DND-41 (cell line): ENCODE measurements around the gene ALDH16A1.

Experiments
- ATAC-seq: fragments of 200-7000 bp; cut with Tn5 transposase; 3 replicates; pipeline ENCODE4 v1.9.1; 2021; ENCODE audit warnings: low read depth; ENCODE audit not compliant: insufficient read depth
- DNase-seq: peaks from one replicate; pipeline ENCODE4 v3.0.0-alpha.2; 2020
- H2AFZ ChIP-seq: 2 replicates; pipeline ENCODE4 v1.6.0; 2012; ENCODE audit warnings: low read depth, low read length
- H3K27ac ChIP-seq: 2 replicates; pipeline ENCODE4 v1.5.1; 2012; ENCODE audit warnings: low read length, inconsistent platforms
- H3K27me3 ChIP-seq: fragments of 200-600 bp; sonication (generic); 2 replicates; pipeline ENCODE4 v1.6.0; 2012; ENCODE audit warnings: low read length, mild to moderate bottlenecking, inconsistent platforms; ENCODE audit not compliant: insufficient read depth, poor library complexity
- H3K36me3 ChIP-seq: 2 replicates; pipeline ENCODE4 v1.5.1; 2012; ENCODE audit warnings: low read length, inconsistent platforms; ENCODE audit not compliant: insufficient read depth
- H3K4me1 ChIP-seq: 2 replicates; pipeline ENCODE4 v1.5.1; 2012; ENCODE audit warnings: mild to moderate bottlenecking, low read length; ENCODE audit not compliant: insufficient read depth
- H3K4me2 ChIP-seq: 2 replicates; pipeline ENCODE4 v1.6.0; 2012; ENCODE audit warnings: mild to moderate bottlenecking, moderate library complexity, low read length, inconsistent platforms; ENCODE audit not compliant: insufficient read depth
- H3K4me3 ChIP-seq, 2 experiments: fragments of 200-600 bp in 1 of 2; shearing (Covaris generic) in 1 of 2; 2 replicates each; pipeline ENCODE4 v1.5.1; 2012 to 2016; ENCODE audit warnings: inconsistent platforms in 2 of 2, low read length in 2 of 2, mild to moderate bottlenecking in 2 of 2, low read depth in 1 of 2, moderate library complexity in 1 of 2
- H3K79me2 ChIP-seq: 2 replicates; pipeline ENCODE4 v1.6.0; 2012; ENCODE audit warnings: low read length, inconsistent platforms; ENCODE audit not compliant: insufficient read depth
- H3K9ac ChIP-seq: 2 replicates; pipeline ENCODE4 v1.6.0; 2012; ENCODE audit warnings: low read depth, mild to moderate bottlenecking, inconsistent platforms, low read length, moderate library complexity
- H3K9me3 ChIP-seq: 2 replicates; pipeline ENCODE4 v1.5.1; 2012; ENCODE audit warnings: low read length, moderate library complexity, mild to moderate bottlenecking, inconsistent platforms; ENCODE audit not compliant: insufficient read depth, severe bottlenecking
- H4K20me1 ChIP-seq: 2 replicates; pipeline ENCODE4 v1.6.0; 2012; ENCODE audit warnings: low read length; ENCODE audit not compliant: insufficient read depth
- CTCF ChIP-seq: IDR thresholded peaks from 2 replicates; pipeline ENCODE4 v1.5.1; 2012; ENCODE audit warnings: borderline replicate concordance, low read length, moderate library complexity, mild to moderate bottlenecking; ENCODE audit not compliant: poor library complexity, severe bottlenecking; ENCODE audit errors: extremely low read depth
- EZH2 ChIP-seq: IDR thresholded peaks from 3 replicates; pipeline ENCODE4 v1.6.1; 2012; ENCODE audit warnings: borderline replicate concordance, low read depth, mild to moderate bottlenecking, moderate library complexity, low read length, inconsistent platforms; ENCODE audit not compliant: severe bottlenecking

ALDH16A1 gene

GRCh38 chr19:49473868-49474541 is 21.0 kb downstream of the ALDH16A1 start, which contains the start of gene FLT3LG:
FLT3LG (plus strand) TSS chr19:49474215; CDS start chr19:49474640, 425 bp downstream.
- Histone ChIP-seq H3K27me3 (no peaks in the 10 kb centered on the region), H4K20me1 (no peaks in the 10 kb centered on the region), H2AFZ (peak within 1 kb of the TSS; percentile 99), H3K9me3 (no peaks in the 10 kb centered on the region), H3K4me1 (peaks cover 30% of the 10 kb centered on the region), H3K36me3 (peaks cover 19% of the 10 kb centered on the region), H3K4me3 (peak within 1 kb of the TSS; percentile 27 to 76; a peak in 3 of 4 replicates), H3K4me2 (peak within 1 kb of the TSS; percentile 98), H3K9ac (peak within 1 kb of the TSS; percentile 80), H3K27ac (peak within 1 kb of the TSS; percentile 91), H3K79me2 (no peaks in the 10 kb centered on the region)
- TF ChIP-seq EZH2 (no peak), CTCF (peak; percentile 98)
- ATAC-seq (peak; percentile 87), DNase-seq (peak; percentile 99)

- H3K79me2 ChIP-seq: no peaks in the 10 kb centered on the region
- peaks cover 16% of the 10 kb centered on the region for H3K36me3 ChIP-seq
- peak overlapping the region; percentile 53; the same call in 1 of the 2 replicates for H2AFZ ChIP-seq
- H4K20me1 ChIP-seq: no peaks in the 10 kb centered on the region
- no peaks in the 10 kb centered on the region for H3K9me3 ChIP-seq
- TF ChIP-seq EZH2 (no peak), CTCF (peak; percentile 10)
- H3K4me1 ChIP-seq: peaks cover 30% of the 10 kb centered on the region
- ATAC-seq: peak; percentile 8
- H3K27me3 ChIP-seq: no peaks in the 10 kb centered on the region
- DNase-seq: no peak
- H3K4me2 ChIP-seq: peak overlapping the region; percentile 98
- peak overlapping the region; percentile 78 for H3K27ac ChIP-seq
- H3K9ac ChIP-seq: peak overlapping the region; percentile 80
- H3K4me3 ChIP-seq: peak overlapping the region in 1 of 2 experiments; percentile 76; a peak in 2 of 4 replicates
Measured at GRCh38 chr19:49474542-49474924, 21.5 kb downstream of the ALDH16A1 start.

GRCh38 chr19:49475191-49475917 is 22.3 kb downstream of the ALDH16A1 start:
- no peak for DNase-seq
- no peak overlapping the region for H2AFZ ChIP-seq
- peak overlapping the region; percentile 78; the same call in 1 of the 2 replicates for H3K27ac ChIP-seq
- H4K20me1 ChIP-seq: no peaks in the 10 kb centered on the region
- no peaks in the 10 kb centered on the region for H3K27me3 ChIP-seq
- ATAC-seq: no peak
- H3K36me3 ChIP-seq: peaks cover 9% of the 10 kb centered on the region
- no peaks in the 10 kb centered on the region for H3K79me2 ChIP-seq
- no peaks in the 10 kb centered on the region for H3K9me3 ChIP-seq
- H3K4me3 ChIP-seq: no peak overlapping the region
- H3K4me1 ChIP-seq: peaks cover 30% of the 10 kb centered on the region
- 0 out of 2 replicates have a peak overlapping the region, but pooled peaks have one; percentile 80 for H3K9ac ChIP-seq
- TF ChIP-seq EZH2 (no peak), CTCF (no peak)
- peak overlapping the region; percentile 98; the same call in 1 of the 2 replicates for H3K4me2 ChIP-seq
